Fibroblast of lung (primary cell): ENCODE results near the gene STK10. TPM values are rescaled to one million over a fixed set of nuclear protein-coding genes. Genes with fewer than 3 reads are reported as not detected.
A peak's percentile ranks its signal among the peaks of the same experiment; 100 is the strongest.

Experiments
- DNase-seq, 2 donors: peaks; one replicate each; pipeline versions ENCODE4 v3.0.0 to v3.0.0-alpha.2; 2010; ENCODE audit warnings: low read depth in 2 of 2
- H2AFZ ChIP-seq: 2 replicates; pipeline ENCODE4 v1.5.1; 2012; ENCODE audit warnings: low read length, control low read depth, inconsistent platforms
- H3K27ac ChIP-seq: 2 replicates; pipeline ENCODE4 v1.5.1; 2011; ENCODE audit warnings: low read length, control low read depth; ENCODE audit not compliant: insufficient read depth
- H3K27me3 ChIP-seq: 2 replicates; pipeline ENCODE4 v1.5.1; 2011; ENCODE audit warnings: mild to moderate bottlenecking, low read length; ENCODE audit not compliant: control insufficient read depth, insufficient read depth
- H3K36me3 ChIP-seq: 2 replicates; pipeline ENCODE4 v1.5.1; 2011; ENCODE audit warnings: low read length; ENCODE audit not compliant: control insufficient read depth, insufficient read depth
- H3K4me1 ChIP-seq: 2 replicates; pipeline ENCODE4 v1.5.1; 2011; ENCODE audit warnings: low read length; ENCODE audit not compliant: control insufficient read depth, insufficient read depth; ENCODE audit errors: extremely low read depth
- H3K4me2 ChIP-seq: 2 replicates; pipeline ENCODE4 v1.5.1; 2011; ENCODE audit warnings: low read length, control low read depth; ENCODE audit not compliant: insufficient read depth; ENCODE audit errors: extremely low read depth
- H3K4me3 ChIP-seq, 4 experiments: fragments of 200-600 bp in 1 of 4; sonication (generic) in 1 of 4; replicated peaks in 1 of 4; 2 replicates each; pipeline ENCODE4 v1.5.1; 2011 to 2016; ENCODE audit warnings: low read length in 4 of 4, low read depth in 3 of 4, mild to moderate bottlenecking in 3 of 4, control low read depth in 2 of 4, inconsistent platforms in 1 of 4, mixed read lengths in 1 of 4; ENCODE audit not compliant: insufficient read depth in 1 of 4; ENCODE audit errors: control extremely low read depth in 1 of 4
- H3K79me2 ChIP-seq: 2 replicates; pipeline ENCODE4 v1.5.1; 2012; ENCODE audit warnings: mild to moderate bottlenecking, low read length, inconsistent platforms; ENCODE audit not compliant: control insufficient read depth, insufficient read depth
- H3K9ac ChIP-seq: 2 replicates; pipeline ENCODE4 v1.5.1; 2011; ENCODE audit warnings: mild to moderate bottlenecking, low read length, control low read depth; ENCODE audit not compliant: insufficient read depth
- H3K9me3 ChIP-seq: 2 replicates; pipeline ENCODE4 v1.5.1; 2012; ENCODE audit warnings: low read depth, low read length; ENCODE audit not compliant: control insufficient read depth, insufficient read depth
- H4K20me1 ChIP-seq: 2 replicates; pipeline ENCODE4 v1.5.1; 2011; ENCODE audit warnings: low read length; ENCODE audit not compliant: control insufficient read depth, insufficient read depth; ENCODE audit errors: extremely low read depth
- EZH2 ChIP-seq: IDR thresholded peaks from 2 replicates; pipeline ENCODE4 v1.5.1; 2012; ENCODE audit warnings: low read length, control low read depth, mild to moderate bottlenecking; ENCODE audit errors: missing control alignments
- polyA plus RNA-seq, 2 donors: library from polyadenylated mRNA; depleted of rRNA in 1 of 2; stranded (reverse) in 1 of 2; unstranded in 1 of 2; fragments of >200 nt; gene quantifications; 2 replicates each; pipeline ENCODE4 v1.2.1, GENCODE V29; 2011 to 2012; ENCODE audit warnings: missing spikeins in 1 of 2
- total RNA-seq: library from RNA; depleted of rRNA; stranded (reverse); fragments of >200 nt; gene quantifications from 2 replicates; pipeline ENCODE4 v1.2.1, GENCODE V29; 2014
- TF ChIP-seq, protein P1 (sequence below), 2 donors: IDR thresholded peaks in 1 of 2; conservative IDR thresholded peaks in 1 of 2; 1 replicate in 1 of 2; 2 replicates in 1 of 2; pipeline ENCODE4 v1.5.1; 2011 to 2012; ENCODE audit warnings: low read length in 2 of 2, control low read depth in 1 of 2, inconsistent platforms in 1 of 2, low read depth in 1 of 2, mild to moderate bottlenecking in 1 of 2

The STK10 gene
- total and polyA plus RNA-seq, 2 donors (not counting 1 experiment from before 2014, with no cell fraction given) = 8.9 to 16.0 TPM

DNA sequence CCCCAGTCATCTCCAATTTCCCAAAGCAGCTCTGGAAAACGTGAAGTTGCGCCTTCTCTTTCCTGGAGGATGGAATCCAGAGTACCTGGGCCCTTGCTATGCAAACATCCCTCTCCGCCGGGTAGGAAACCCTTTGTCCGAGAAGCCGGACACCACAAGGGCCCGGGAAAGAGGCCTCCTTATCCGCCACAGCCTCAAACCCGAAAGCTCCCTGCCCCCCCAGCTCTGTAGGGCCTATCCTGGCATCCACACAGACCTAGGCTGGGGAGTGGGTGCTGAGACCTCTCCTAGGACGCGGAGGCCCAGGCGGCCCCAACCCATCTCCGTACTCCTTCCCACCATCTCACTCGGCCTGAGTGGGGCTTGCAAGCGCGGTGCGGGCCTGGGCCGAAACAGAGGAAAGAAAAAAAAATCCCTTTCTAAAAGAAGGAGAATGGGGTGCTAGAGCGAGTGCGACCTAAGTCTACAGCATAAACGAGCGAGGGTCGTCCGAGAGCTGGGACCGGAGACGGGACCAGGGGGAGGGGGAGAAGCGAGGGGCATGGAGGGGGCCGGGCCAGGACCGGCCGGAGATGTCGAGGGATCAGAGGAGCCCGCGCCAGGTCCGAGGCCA lies 182.2 kb downstream of the STK10 start:
- Histone ChIP-seq H3K27ac (peak overlapping the region; percentile 98), H4K20me1 (peaks cover 5% of the 10 kb centered on the region), H2AFZ (no peak overlapping the region), H3K27me3 (no peaks in the 10 kb centered on the region), H3K9me3 (no peaks in the 10 kb centered on the region), H3K4me3 (peak overlapping the region; percentile 69 to 98 (median 88)), H3K4me1 (peaks cover 3% of the 10 kb centered on the region), H3K79me2 (peaks cover 59% of the 10 kb centered on the region), H3K36me3 (peaks cover 2% of the 10 kb centered on the region), H3K4me2 (peak overlapping the region; percentile 85), H3K9ac (peak overlapping the region; percentile 91)
- TF ChIP-seq, protein P1, sequence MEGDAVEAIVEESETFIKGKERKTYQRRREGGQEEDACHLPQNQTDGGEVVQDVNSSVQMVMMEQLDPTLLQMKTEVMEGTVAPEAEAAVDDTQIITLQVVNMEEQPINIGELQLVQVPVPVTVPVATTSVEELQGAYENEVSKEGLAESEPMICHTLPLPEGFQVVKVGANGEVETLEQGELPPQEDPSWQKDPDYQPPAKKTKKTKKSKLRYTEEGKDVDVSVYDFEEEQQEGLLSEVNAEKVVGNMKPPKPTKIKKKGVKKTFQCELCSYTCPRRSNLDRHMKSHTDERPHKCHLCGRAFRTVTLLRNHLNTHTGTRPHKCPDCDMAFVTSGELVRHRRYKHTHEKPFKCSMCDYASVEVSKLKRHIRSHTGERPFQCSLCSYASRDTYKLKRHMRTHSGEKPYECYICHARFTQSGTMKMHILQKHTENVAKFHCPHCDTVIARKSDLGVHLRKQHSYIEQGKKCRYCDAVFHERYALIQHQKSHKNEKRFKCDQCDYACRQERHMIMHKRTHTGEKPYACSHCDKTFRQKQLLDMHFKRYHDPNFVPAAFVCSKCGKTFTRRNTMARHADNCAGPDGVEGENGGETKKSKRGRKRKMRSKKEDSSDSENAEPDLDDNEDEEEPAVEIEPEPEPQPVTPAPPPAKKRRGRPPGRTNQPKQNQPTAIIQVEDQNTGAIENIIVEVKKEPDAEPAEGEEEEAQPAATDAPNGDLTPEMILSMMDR (conservative IDR thresholded peaks at IDR 0.05 in 1 of 2, IDR thresholded peaks at IDR 0.05 in 1 of 2; ENCODE audit: low read depth in 1 of 2, low read length in 2 of 2) = no peak
- TF ChIP-seq EZH2 = no peak
- DNase-seq = peak in 1 of 2 donors; percentile 37

DNA sequence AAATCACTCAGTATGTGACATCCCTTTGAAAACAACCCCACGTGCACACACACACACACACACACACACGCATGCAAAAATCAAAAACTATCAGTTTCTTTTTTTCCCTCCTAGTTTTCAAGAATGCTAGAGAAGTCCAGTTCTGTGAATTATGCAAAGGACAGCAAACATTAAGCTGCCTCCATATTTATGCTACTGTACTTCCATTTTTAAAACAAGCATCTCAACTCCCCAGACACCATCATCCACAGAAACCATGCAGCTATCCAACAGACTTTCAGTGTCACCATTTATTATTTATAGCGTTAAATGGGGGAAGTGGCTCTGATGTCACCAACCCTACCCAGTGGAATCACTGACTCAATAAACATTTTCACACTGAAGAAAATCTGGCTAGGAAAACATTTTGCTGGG lies 183.2 kb downstream of the STK10 start:
- no peak for TF ChIP-seq EZH2
- TF ChIP-seq, protein P1 (conservative IDR thresholded peaks at IDR 0.05 in 1 of 2, IDR thresholded peaks at IDR 0.05 in 1 of 2; ENCODE audit: low read depth in 1 of 2, low read length in 2 of 2) = no peak
- peak overlapping the region; percentile 69 to 98 (median 88) for H3K4me3 ChIP-seq
- peak in 1 of 2 donors; percentile 39 for DNase-seq

DNA sequence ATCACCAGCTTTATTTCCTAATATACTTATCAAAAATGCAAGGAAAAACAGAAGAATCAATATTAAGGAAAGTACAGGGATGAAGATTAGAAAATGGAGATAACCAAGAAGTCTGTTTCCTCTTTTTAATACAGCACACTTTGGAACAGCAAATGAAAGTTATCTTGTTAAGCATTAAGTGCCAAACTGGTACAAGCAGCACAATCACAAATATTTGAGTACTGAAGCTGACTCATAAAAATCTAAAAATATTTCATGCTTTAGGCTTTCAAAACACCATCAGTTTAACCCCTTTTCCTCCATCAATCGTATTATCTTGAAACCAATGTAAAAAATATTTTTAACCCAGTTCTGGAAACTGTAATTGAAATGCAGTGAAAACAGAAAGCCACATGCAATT lies 184.3 kb downstream of the STK10 start:
- peak overlapping the region in 3 of 4 experiments; percentile 5 to 86 (median 69) for H3K4me3 ChIP-seq

More for the DNA sequence above, 183.2 kb downstream of the STK10 start:
- Histone ChIP-seq H2AFZ (no peak overlapping the region), H3K79me2 (peaks cover 69% of the 10 kb centered on the region), H3K9ac (no peak overlapping the region), H3K36me3 (peaks cover 2% of the 10 kb centered on the region), H3K27me3 (no peaks in the 10 kb centered on the region), H3K4me1 (peaks cover 3% of the 10 kb centered on the region), H3K4me2 (peak overlapping the region; percentile 85), H3K27ac (peak overlapping the region; percentile 98), H3K9me3 (no peaks in the 10 kb centered on the region), H4K20me1 (peaks cover 5% of the 10 kb centered on the region)

More for the DNA sequence above, 184.3 kb downstream of the STK10 start:
- DNase-seq = peak; percentile 27 to 41
- Histone ChIP-seq H3K27me3 (no peaks in the 10 kb centered on the region), H3K9ac (no peak overlapping the region), H4K20me1 (peaks cover 5% of the 10 kb centered on the region), H3K4me2 (peak overlapping the region; percentile 85), H3K79me2 (peaks cover 79% of the 10 kb centered on the region), H3K27ac (no peak overlapping the region), H3K36me3 (peaks cover 2% of the 10 kb centered on the region), H3K9me3 (no peaks in the 10 kb centered on the region), H2AFZ (no peak overlapping the region), H3K4me1 (peaks cover 3% of the 10 kb centered on the region)
- TF ChIP-seq, protein P1 (conservative IDR thresholded peaks at IDR 0.05 in 1 of 2, IDR thresholded peaks at IDR 0.05 in 1 of 2; ENCODE audit: low read depth in 1 of 2, low read length in 2 of 2) = no peak
- TF ChIP-seq EZH2 = no peak
